Keratinocyte (primary cell): ENCODE measurements around the gene OBI1. TPM values are rescaled to one million over a fixed set of nuclear protein-coding genes. Genes with fewer than 3 reads are reported as not detected.

ENCODE experiments used
- DNase-seq: peaks from one replicate; pipeline ENCODE4 v3.0.0-alpha.2; 2011; ENCODE audit warnings: low read depth, missing footprints, low spot score
- FAIRE-seq: peaks from 2 replicates; lab custom pipeline; 2011; peaks lifted over from hg19 to GRCh38; lab: Jason Lieb, UNC
- H2AFZ ChIP-seq: 2 replicates; pipeline ENCODE4 v1.6.0; 2012; ENCODE audit warnings: low read length, control low read depth, inconsistent platforms; ENCODE audit not compliant: control insufficient read depth
- H3K27ac ChIP-seq: 2 replicates; pipeline ENCODE4 v1.5.1; 2011; ENCODE audit warnings: low read length; ENCODE audit not compliant: control insufficient read depth, insufficient read depth
- H3K27me3 ChIP-seq: 3 replicates; pipeline ENCODE4 v1.6.0; 2011; ENCODE audit warnings: low read length; ENCODE audit not compliant: control insufficient read depth, insufficient read depth; ENCODE audit errors: extremely low read depth
- H3K36me3 ChIP-seq, 2 experiments: 2 replicates in 1 of 2; 3 replicates in 1 of 2; pipeline ENCODE4 v1.5.1; 2011; ENCODE audit warnings: low read length in 2 of 2, mild to moderate bottlenecking in 1 of 2; ENCODE audit not compliant: control insufficient read depth in 2 of 2, insufficient read depth in 2 of 2; ENCODE audit errors: extremely low read depth in 1 of 2
- H3K4me1 ChIP-seq: 3 replicates; pipeline ENCODE4 v1.5.1; 2011; ENCODE audit warnings: low read length; ENCODE audit not compliant: control insufficient read depth, insufficient read depth; ENCODE audit errors: extremely low read depth
- H3K4me2 ChIP-seq: 3 replicates; pipeline ENCODE4 v1.6.0; 2011; ENCODE audit warnings: low read depth, low read length; ENCODE audit not compliant: control insufficient read depth, insufficient read depth; ENCODE audit errors: extremely low read depth
- H3K4me3 ChIP-seq, 3 experiments: fragments of 200-600 bp in 1 of 3; sonication (generic) in 1 of 3; 2 replicates in 2 of 3; 3 replicates in 1 of 3; pipeline ENCODE4 v1.5.1; 2011 to 2016; ENCODE audit warnings: low read length in 3 of 3, mild to moderate bottlenecking in 3 of 3, control low read depth in 2 of 3, inconsistent platforms in 1 of 3, low read depth in 1 of 3, mixed read lengths in 1 of 3, mixed run types in 1 of 3, moderate library complexity in 1 of 3; ENCODE audit not compliant: control insufficient read depth in 2 of 3, insufficient read depth in 2 of 3; ENCODE audit errors: extremely low read depth in 1 of 3
- H3K79me2 ChIP-seq: 2 replicates; pipeline ENCODE4 v1.6.0; 2012; ENCODE audit warnings: low read length; ENCODE audit not compliant: control insufficient read depth, insufficient read depth
- H3K9ac ChIP-seq: 3 replicates; pipeline ENCODE4 v1.6.0; 2011; ENCODE audit warnings: low read length; ENCODE audit not compliant: control insufficient read depth, insufficient read depth; ENCODE audit errors: extremely low read depth
- H3K9me1 ChIP-seq: 3 replicates; pipeline ENCODE4 v1.6.0; 2011; ENCODE audit warnings: low read length; ENCODE audit not compliant: control insufficient read depth, insufficient read depth; ENCODE audit errors: extremely low read depth
- H3K9me3 ChIP-seq: 2 replicates; pipeline ENCODE4 v1.5.1; 2012; ENCODE audit warnings: low read depth, low read length; ENCODE audit not compliant: control insufficient read depth
- H4K20me1 ChIP-seq: 3 replicates; pipeline ENCODE4 v1.6.0; 2011; ENCODE audit warnings: low read length; ENCODE audit not compliant: control insufficient read depth, insufficient read depth; ENCODE audit errors: extremely low read depth
- EZH2 ChIP-seq: IDR thresholded peaks from one replicate; pipeline ENCODE4 v1.6.1; 2012; ENCODE audit warnings: inconsistent platforms, mild to moderate bottlenecking, low read length, moderate library complexity
- dilution Hi-C: fragments of 300-500 bp; cut with MboI; formaldehyde crosslinking; loops from one replicate; pipeline ENCODE4 v1.7.0; 2020; ENCODE audit warnings: low sequenced_read_pairs; ENCODE audit not compliant: extremely low pct_ligation_motif_present
- polyA plus RNA-seq, 5 experiments: library from polyadenylated mRNA; depleted of rRNA in 3 of 5; stranded (reverse) in 3 of 5; stranded (forward) in 1 of 5; unstranded in 1 of 5; fragments of >200 nt; gene quantifications; 1 replicate in 1 of 5; 2 replicates in 3 of 5; 3 replicates in 1 of 5; pipeline versions ENCODE4 v1.2.1 to v1.2.3, GENCODE V29; 2011 to 2012; ENCODE audit warnings: missing spikeins in 2 of 5, low read depth in 1 of 5, low replicate concordance in 1 of 5
- TF ChIP-seq, protein P1 (sequence below), 3 experiments: IDR thresholded peaks in 1 of 3; conservative IDR thresholded peaks in 1 of 3; optimal IDR thresholded peaks in 1 of 3; 2 replicates in 2 of 3; 3 replicates in 1 of 3; pipeline versions ENCODE3 to v1.5.1; 2011; ENCODE audit warnings: low read length in 3 of 3, mild to moderate bottlenecking in 3 of 3, moderate library complexity in 2 of 3, control low read depth in 1 of 3, inconsistent platforms in 1 of 3; ENCODE audit not compliant: insufficient read depth in 2 of 3; ENCODE audit errors: extremely low read depth in 1 of 3

The OBI1 gene
- polyA plus RNA-seq, 1 donor (not counting 4 experiments of a cell fraction or from before 2014, with no cell fraction given) = 14.4 TPM

DNA sequence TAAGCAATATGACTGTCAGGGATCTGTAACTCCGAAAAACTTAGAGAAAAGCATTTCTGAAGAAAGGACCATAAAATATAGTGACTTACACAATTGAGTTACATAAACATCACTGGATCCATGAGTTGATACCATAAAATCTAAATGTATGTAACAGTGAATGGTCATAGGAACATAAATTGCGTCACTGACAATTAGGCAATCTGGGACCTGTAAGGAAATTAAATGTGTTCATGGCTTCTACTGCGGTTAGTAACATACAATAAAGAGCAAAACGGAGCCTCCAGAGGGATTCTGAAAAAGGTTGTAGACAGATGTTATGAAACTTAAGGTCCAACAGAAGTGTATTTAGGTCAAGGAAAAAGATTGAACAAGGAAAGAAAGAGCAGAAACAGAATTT, 82.7 kb downstream of the OBI1 start:
- no peaks in the 10 kb centered on the region for H3K79me2 ChIP-seq
- no peaks in the 10 kb centered on the region for H3K36me3 ChIP-seq
- H4K20me1 ChIP-seq = no peaks in the 10 kb centered on the region
- dilution Hi-C loops = no loop called here
- no peaks in the 10 kb centered on the region for H3K27me3 ChIP-seq
- TF ChIP-seq, protein P1, sequence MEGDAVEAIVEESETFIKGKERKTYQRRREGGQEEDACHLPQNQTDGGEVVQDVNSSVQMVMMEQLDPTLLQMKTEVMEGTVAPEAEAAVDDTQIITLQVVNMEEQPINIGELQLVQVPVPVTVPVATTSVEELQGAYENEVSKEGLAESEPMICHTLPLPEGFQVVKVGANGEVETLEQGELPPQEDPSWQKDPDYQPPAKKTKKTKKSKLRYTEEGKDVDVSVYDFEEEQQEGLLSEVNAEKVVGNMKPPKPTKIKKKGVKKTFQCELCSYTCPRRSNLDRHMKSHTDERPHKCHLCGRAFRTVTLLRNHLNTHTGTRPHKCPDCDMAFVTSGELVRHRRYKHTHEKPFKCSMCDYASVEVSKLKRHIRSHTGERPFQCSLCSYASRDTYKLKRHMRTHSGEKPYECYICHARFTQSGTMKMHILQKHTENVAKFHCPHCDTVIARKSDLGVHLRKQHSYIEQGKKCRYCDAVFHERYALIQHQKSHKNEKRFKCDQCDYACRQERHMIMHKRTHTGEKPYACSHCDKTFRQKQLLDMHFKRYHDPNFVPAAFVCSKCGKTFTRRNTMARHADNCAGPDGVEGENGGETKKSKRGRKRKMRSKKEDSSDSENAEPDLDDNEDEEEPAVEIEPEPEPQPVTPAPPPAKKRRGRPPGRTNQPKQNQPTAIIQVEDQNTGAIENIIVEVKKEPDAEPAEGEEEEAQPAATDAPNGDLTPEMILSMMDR (optimal IDR thresholded peaks at IDR 0.05 in 1 of 3, IDR thresholded peaks at IDR 0.05 in 1 of 3, conservative IDR thresholded peaks at IDR 0.05 in 1 of 3; ENCODE audit: extremely low read depth in 1 of 3, insufficient read depth in 2 of 3, low read length in 3 of 3) = no peak
- TF ChIP-seq EZH2 = no peak
- no peaks in the 10 kb centered on the region for H3K9me3 ChIP-seq
- no peaks in the 10 kb centered on the region for H3K9me1 ChIP-seq
- DNase-seq (no peak), FAIRE-seq (no peak)
- H3K4me3 ChIP-seq = no peak overlapping the region
- no peak overlapping the region for H2AFZ ChIP-seq
- no peak overlapping the region for H3K4me2 ChIP-seq
- no peaks in the 10 kb centered on the region for H3K4me1 ChIP-seq
- H3K27ac ChIP-seq = no peak overlapping the region
- H3K9ac ChIP-seq = no peak overlapping the region

DNA sequence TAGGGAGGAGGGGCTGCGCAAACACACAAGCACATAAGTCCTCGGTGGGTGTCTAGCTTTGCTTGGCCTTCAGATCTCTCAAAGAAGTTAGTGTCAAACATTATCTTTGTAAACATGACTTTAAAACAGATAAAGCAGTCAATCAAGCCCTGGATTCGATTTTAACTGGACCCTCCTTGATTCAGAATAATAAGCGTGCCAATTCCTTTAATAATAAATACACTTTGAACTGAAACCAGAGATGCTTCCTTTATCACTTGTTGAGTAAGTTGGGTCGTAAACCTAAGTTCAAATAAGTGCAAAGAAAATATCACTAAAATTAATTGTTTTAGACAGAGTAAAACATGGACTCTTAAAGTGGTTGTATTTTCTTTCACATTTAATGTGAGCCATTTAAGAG, 86.5 kb downstream of the OBI1 start:
- Histone ChIP-seq H3K9me1 (no peaks in the 10 kb centered on the region), H4K20me1 (no peaks in the 10 kb centered on the region), H3K9ac (no peak overlapping the region), H2AFZ (no peak overlapping the region), H3K4me1 (no peaks in the 10 kb centered on the region), H3K27me3 (no peaks in the 10 kb centered on the region), H3K79me2 (no peaks in the 10 kb centered on the region), H3K4me2 (no peak overlapping the region), H3K27ac (no peak overlapping the region), H3K9me3 (no peaks in the 10 kb centered on the region), H3K4me3 (no peak overlapping the region), H3K36me3 (no peaks in the 10 kb centered on the region)
- FAIRE-seq (no peak), DNase-seq (no peak)
- TF ChIP-seq, protein P1 (optimal IDR thresholded peaks at IDR 0.05 in 1 of 3, IDR thresholded peaks at IDR 0.05 in 1 of 3, conservative IDR thresholded peaks at IDR 0.05 in 1 of 3; ENCODE audit: extremely low read depth in 1 of 3, insufficient read depth in 2 of 3, low read length in 3 of 3) = no peak
- no peak for TF ChIP-seq EZH2
- dilution Hi-C loops = no loop called here
